Activated naive CD8-positive, alpha-beta T cell treated with anti-CD3 and anti-CD28 coated beads, Interleukin-2, amount 50 U/mL, for 16 hours (primary cell): Measurements from ENCODE around the gene DAB1.

Experiments
- DNase-seq: peaks from one replicate; pipeline ENCODE4 v3.0.0-alpha.2; 2020; ENCODE audit warnings: low read depth, low spot score

DAB1 gene

DNA sequence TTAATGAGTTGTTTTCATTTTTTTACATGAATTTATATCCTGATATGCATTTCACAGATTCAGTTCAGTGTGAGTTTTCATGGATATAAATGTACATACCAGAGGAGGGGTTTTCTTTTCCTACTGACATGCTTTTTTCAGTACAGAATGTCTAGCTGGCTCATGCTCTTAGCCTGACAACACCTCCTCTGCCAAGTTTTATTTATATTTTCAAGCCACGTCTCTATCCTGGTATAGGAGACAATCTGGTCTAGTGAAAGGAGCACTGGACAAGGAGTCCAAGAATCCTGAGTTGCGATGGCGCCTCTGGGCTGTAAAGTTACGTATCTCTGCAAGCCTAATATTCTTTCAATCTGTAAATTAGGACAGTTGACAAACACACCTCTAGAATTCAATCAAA lies 4.9 kb downstream of the DAB1 start:
- DNase-seq: no peak

DNA sequence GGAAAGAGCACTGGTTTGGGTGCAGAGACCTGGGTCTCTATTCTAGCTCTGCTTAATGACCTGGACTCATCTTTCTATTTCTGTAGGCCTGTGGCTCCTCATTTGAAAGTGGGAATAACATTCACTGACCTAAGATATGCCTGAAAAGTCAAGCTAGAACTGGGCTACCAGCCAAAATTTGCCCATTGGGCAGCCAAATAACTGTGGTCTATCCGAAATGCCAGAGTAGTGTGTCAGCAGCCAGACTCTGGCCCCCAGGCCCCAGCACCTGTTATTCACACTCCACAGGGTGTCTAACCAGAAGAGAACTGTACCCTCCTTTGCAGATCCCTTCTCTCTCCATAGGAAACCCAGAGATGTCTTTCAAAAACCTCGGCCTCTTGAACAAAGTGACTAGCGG lies 12.6 kb downstream of the DAB1 start:
- DNase-seq: no peak

DNA sequence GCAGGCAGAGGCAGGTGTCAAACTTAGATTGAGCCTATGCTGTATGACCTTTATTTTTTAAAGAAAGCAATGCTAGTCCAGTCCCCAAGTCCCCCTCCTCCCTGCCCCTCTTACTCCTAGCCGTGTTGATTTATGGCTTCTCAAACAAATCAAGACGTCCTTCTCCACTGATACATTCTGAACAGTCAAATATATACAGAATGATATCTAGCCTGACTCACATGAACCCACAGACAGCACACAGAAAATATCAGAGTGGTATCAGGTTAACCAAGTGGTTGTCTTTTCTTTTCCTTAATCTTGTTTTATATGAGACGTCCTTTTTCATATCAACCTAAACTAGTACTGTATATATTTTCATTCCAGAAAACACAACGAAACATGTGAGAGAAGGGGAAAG lies 13.4 kb downstream of the DAB1 start:
- DNase-seq: no peak

DNA sequence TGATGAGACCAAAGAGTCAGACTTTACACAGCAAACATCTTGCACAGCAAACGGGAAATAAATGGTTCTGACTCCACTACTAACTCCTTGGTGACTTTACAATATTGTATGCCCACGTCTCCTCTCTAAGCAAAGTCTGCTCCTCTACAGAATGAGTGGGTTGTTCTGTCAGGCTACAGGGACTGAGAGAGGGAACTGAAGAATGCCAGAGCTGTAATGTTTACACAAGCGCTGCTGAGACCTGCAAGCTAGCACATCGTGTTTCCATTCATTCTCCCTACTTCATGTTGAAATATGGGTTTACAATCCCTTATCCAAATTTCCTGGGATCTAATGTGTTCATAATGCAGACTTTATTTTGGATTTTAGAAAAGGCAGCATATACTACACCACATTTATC lies 15.9 kb downstream of the DAB1 start:
- no peak for DNase-seq

DNA sequence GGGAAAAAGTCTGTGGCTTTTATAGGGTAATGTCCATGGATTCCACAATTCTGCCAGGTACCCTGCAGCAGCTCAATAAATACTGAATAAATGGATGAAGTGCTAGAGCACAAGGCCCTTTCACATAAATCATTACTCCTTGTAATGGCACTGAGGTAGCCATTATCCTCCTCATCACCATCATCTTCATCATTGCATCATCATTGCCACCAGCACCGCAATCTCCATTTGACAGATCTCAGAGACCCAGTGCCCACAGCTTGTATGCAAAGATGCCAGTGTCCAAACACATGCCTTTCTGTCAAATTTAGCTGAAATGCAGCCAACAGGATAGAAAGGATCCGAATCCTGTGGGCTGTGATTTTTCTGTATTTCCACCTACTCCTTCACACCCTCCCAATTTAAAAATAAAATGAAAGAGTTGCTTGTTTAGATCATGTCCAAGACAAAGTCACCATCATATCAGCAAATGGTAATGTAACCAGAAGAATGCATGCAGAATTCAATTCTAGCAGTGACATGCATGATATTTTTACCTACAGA lies 17.4 kb downstream of the DAB1 start:
- no peak for DNase-seq

DNA sequence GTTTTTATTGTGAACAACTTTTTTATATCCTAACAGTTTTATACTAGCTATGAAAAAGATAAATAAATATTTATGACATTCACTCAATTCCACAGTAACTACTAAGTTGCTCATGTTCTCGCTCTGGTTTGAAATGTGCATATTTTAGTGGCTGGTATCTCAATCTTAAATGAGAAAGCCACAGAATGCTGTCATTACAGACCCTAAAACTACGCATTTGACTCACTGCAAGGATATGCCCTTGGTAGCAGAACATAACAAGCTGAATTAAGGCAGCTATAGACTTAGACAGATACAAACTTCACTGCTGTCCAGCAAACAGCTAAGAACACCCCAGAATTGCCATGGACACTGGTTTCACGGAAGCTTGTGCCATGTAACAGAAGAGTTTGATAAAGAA lies 19.0 kb downstream of the DAB1 start:
- DNase-seq: no peak

DNA sequence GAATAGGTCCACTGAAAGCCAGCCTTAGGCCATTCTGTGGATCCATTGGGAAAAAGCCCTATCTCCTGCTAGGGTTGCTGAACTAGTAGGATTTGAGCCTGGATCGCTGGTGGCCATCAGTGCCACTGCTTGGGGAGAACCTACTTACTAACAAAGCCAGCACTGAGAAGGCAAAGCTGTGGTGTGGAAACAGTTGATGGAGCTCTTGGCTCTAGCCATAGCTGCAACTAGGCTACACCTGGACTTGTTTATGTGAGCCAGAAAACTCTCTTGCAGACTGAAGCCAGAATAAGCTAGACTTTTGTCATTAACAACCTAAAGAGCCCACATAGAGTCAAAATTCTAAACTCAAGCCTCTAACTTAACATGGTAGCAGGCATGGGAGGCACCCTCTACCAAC lies 20.7 kb downstream of the DAB1 start:
- no peak for DNase-seq

DNA sequence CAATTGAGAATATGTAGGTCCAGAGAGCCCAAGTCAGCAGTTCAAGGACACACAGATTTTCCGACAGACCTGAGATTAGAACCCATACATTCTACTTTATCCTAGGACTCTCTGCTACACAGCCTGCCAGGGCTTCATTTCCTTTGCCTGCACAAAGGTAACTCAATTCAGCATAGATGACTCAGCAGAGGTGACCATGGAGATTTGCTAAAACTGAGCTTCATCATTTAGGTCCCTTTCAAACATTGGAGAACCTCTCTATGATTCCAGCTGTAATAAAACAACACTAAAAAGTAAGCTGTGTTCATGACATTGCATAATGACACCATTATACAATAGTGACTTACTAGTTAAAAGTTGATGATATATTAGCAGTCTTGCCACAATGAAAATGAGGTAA lies 22.2 kb downstream of the DAB1 start:
- no peak for DNase-seq

DNA sequence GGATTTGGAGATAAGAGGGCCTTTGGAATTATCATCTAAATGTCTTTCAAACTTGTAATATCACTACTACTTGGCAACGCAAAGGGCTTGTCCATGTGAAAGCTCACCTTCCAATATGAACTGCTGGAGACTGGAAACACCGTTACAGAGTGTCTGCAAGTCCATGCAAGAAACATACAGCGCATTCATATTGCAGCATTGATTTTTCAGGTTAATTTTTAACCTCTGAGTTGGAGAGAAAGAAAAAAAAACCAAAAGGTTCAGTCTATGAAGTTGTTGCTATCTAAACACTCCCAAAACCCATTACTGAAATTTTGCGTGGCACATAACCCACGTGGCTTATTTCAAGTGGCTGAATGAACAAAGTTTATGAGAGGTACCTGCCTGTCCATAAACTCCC lies 23.8 kb downstream of the DAB1 start:
- DNase-seq: no peak

DNA sequence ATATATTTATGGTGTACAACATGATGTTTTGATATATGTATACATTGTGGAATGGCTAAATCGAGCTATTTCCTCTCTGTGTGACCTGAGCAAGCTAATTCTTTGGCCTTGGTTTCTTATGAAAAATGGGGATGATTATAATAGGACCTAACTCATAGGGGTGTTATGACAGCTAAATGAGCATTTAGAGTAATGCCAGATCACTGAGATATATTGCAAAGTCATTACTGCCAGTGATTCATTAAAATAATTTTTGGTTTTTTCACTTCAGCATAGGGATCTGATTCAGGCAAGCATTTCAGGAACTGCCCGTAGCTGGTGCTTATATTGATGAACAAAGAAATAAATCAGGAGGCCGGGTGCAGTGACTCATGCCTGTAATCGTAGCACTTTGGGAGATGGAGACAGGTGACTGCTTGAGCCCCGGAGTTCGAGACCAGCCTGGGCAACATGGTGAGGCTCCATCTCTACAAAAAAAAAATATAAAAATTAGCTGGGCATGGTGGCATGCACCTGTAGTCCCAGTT lies 30.7 kb downstream of the DAB1 start:
- no peak for DNase-seq

DNA sequence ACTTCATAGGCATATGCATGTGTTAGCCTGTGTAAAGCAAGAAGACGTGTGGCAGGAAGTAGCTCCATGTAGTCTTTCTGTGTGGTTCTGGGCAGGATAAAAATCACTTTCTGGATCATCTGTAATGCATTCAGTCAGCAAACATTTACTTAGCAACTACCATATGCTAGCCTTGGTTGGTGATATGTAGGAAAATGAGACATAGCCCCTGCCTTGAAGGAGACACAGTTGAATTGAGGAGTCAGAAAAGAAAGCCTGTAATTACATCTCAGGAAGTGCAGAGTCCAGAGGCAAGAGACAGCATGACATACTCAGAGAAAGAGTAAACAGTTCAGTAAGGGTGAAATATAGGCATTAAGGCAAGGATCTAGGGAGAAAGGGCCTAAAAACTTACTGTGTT lies 38.5 kb downstream of the DAB1 start:
- no peak for DNase-seq

DNA sequence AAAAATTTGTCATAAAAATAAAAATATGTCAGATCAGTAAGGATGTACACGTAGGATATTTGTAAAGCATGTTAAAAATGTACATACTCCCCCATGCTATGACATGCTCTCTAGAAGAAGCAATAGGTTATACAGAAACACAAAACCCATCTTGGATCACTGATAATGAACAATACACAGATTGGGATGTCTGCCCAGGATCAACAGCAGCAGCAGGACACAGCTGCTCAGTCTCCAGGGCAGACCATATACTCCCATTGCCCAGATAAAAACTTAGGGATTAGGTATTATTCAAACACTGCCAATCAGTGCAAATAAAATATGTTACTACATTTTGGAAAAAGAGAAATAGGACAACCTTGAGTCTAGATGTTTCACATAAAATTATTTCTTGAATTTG lies 39.0 kb downstream of the DAB1 start:
- DNase-seq: no peak

DNA sequence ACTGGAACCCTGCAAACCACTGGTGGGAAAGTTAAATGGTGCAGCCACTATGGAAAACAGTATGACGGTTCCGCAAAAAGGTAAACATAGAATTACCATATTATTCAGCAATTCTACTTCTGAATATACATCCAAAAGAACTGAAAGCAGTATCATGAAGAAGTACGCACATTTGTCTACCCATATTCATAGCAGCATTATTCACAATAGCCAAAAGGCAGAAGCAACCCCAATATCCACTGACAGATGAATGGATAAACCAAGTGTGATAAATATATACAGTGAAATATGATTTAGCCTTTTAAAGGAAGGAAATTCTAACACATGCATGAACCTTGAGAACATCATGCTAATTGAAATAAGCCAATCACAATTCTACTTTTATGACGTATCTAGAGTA lies 39.6 kb downstream of the DAB1 start:
- no peak for DNase-seq

DNA sequence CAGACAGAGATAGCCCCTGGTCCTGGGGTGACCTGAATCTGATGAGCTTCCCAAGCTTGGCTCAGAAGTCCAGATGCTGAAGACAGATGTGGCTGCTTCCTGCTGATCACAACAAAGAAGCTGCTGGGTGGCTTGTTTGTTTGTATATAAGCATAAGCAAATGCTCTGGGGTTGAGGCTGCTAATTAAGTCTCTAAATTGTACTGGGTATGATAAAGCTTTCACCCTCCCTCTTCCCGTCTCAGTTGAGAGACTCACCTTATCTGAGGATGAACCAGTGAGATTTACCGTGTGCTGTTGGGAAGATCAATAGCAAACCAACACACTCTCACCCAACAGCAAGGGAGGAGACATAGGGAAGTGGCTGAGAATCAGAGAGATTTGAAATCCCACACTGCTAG lies 42.0 kb downstream of the DAB1 start:
- DNase-seq: no peak

DNA sequence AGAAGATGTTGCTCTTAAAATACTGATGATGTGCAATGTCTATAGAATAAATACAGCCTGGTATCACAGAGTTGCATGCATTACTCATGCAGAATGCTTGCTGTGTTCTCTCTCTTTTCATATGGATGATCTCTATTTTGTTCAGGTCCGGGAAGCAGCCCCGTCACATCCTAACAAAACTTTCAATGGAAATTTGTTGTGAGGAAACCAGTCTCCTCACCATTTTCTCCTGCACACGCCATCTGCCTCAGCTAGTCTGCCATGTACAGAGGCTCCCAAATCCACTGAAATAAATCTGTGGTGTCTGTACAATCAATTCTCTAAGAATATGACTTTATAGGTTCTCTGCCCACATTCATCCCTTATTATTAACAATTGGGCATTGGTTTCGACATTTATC lies 42.4 kb downstream of the DAB1 start:
- DNase-seq: no peak

DNA sequence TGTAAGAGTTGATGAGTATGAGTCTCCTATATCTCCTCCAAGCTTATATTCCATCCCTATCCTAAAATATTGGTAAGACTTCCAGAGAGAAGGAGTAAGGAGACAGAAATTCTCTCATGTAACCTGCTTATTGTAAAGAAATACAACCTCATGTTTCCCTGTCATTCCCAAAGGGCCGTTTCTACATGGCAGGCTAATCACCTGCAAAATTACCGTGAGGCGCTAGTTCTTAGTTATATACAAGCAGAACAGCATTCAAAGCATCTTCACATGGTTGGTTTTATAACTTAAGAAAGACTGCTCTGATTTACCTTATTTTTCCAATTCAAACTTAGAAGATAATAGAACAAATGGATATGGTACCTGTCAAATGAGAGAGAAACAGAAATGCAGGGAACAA lies 42.9 kb downstream of the DAB1 start:
- no peak for DNase-seq

DNA sequence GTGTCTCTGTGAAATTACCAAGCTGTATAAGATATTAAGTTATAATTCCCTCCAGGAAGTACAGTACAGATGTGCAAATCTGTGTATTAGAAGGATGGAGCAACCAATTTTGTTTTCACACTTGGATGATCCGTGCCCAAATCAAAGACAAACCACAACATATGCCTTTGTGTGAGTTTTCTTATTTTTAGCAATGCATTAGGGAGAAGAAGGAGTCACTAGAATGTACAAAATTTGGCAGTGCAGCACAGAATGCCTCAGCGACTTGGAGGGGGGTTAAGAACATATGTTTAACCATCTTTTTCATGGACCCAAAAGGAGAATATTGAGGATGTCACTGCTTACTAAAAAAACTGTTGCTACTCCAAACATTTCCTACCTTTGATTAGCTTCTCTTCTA lies 45.3 kb downstream of the DAB1 start:
- no peak for DNase-seq

DNA sequence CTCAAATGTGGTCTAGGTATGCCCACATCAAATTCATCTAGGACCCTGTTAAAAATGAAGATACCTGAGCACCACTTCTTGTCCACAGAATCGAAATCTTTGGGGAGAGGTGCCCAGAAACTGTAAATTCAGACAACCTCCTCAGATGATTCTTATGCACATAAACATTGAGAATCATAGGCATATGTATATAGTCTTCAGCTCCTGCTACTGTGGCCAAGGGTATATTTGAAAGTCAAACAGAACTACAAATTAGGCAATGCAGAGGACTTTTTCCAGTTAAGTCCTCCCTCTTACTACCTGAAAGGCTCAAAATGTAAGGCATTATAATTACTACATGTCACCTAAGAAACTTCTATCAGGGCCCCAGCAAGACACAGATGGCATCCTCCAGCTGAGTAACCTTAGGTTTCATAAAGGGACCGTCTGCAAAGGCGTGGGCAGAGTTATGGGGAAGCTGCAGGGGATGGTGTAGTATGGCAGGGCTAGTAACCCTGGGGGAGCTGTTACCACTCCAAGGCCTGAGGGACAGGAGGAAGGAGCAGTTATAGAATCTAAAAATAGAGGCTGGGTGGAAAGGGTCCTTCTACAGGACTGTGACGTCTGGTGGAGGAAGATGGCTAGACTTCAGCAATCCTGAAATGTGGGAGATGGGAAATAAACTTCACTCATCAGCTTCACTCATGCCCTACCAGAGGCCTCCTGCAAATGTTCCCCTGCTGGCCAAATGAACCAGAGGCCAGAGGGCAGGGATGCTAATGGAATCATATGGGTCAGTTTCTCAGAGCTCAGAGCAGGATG lies 46.3 kb downstream of the DAB1 start:
- no peak for DNase-seq

DNA sequence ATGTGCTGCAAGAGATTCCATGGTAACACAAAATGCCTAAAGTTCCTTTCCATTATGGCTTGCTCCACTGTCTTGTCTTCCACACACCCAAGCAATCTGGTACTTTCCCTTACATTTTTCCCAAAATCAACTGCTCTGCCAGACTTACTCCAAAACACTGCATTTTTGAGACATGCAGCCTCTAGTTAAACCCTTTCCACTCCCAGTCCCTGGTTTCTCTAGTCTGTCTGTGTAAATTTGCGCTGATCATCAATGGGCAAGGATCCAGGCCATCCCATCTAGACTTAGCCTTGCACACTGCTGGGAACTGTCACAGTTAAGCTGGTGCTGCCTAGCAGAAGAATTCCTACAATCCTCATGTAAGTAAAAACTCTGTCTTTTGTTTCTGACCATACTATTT lies 47.8 kb downstream of the DAB1 start:
- DNase-seq: no peak

DNA sequence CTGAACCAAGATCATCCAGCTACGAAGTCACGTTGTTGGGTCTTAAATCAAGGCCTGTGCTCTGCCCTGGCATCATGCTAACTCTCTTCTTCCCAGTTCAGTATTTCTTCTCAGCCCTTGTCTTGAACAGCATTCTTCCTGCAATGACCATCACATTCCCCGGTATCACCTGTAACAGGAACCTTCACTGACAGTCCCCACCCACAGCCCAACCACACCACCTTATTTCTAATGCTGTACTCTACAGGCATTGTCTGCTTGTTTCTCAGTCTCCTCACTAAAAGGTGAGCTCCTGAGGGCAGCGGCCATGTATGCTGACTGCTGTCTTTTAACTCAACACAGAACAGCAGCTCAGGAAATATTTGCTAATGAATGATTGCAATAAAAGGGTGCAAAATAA lies 54.0 kb downstream of the DAB1 start:
- no peak for DNase-seq

DNA sequence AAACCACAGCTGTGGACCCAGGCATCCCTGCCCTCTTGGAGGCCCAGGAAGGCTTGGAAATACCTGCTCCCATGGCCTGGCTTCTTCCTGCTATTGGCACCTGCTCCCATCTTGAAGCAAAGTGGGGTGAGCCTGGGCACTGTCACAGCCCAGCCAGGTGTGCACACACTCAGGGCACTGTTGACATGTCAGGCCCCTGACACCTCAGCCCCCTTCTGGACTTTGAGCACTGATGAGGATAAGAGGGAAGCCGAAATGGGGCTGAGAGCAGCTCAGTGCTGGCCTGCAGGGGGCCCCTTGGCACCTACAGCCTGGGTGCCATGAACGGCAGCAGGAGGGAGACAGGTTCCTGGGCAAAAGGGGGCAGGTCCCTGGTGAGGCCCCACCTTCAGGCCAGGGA lies 55.9 kb downstream of the DAB1 start:
- no peak for DNase-seq

DNA sequence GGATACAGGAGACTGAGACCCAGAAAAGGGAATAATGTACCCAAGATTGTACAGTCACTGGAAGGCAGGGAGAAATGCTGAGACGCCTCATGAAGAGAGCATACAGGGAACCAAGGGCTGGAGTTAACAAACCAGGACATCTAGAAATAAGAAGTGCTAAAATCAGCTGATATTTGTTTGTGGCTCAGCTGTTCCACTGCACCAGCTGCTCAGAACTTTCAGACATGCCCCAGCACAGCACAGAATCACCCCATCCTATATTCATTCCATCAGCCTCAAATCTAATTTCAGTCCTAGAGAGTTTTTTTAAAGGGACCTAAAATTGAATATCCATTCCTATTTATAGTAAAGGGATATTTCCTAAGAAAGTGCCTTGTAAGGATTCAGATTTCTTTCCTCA lies 60.2 kb downstream of the DAB1 start:
- DNase-seq: no peak

DNA sequence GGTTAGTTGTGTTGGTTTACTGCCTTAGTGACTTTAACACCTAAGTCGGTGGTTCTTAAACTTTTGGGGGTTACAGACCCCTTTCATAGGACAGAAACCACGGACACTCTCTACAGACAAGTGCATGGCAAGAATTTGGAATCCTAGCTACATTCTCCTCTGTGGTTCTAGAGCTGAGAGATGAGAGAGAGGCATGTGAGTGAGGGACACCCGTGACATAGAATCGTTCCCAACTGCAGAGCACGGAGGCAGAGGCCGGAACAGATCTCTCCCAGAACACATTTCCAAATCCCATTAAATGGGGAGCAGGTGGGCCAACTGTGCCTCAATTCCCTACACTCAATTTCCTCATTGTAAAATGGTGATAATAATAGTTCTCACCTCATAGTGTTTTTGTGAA lies 60.7 kb downstream of the DAB1 start:
- no peak for DNase-seq

DNA sequence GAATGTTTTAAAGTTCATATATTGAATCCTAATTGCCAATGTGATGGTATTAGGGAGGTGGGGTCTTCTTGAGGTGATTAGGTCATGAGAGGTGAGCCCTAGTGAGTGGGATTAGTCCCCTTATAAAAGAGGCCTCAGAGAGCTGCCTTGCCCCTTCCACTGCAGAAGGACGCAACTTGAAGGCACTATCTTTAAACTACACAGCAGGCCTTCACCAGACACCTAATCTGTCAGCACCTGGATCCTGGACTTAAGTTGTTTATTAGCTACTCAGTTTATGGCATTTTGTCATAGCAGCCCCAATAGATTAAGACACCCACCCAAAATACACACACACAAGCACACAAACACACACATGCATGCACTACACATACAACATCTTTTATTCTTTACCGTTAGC lies 61.4 kb downstream of the DAB1 start:
- no peak for DNase-seq
